ENCODE data around the gene ASPSCR1. TPM values are rescaled to one million over a fixed set of nuclear protein-coding genes. Genes with fewer than 3 reads are reported as not detected.

The ASPSCR1 gene
- total RNA-seq, 4 donors from 2014 or later, result 10.1 to 21.0 (median 17.1) TPM

DNA sequence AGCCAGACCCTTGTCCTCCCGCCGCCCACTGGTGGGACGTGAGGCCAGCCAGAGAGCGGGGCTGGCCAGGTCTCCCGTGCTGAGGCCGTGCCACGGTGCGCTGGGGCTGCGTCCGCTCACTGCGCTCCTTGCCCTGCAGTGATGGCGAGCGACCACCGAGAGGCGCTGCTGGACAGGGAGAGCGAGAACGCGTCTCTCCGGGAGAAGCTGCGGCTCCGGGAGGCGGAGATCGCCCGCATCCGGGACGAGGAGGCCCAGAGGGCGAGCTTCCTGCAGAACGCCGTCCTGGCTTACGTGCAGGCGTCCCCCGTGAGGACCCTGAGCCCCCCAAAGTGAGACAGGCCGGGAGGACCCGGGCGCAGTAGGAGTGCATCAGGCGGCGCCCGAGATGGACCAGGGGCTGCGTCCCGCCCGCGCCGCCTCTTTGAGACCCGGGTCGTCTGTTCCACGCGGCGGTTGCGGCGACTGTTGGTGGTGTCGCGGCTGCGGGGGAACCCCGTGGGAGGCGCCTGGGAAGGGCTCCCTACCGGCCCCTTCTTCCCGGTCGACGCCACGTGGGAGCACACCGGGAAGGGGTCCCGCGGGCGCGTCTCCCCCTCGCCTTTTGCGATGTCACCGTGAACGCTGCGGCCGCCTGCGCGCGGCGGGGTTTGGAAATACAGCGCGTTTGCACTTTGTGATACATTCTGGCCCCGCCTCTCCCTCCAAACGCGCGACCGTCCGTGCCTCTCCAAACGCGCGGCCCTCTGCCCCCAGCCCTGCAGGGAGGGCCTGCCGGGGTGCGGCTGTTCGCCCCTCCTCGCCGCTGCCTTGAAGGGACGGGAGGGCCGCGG, 53.3 kb downstream of the ASPSCR1 start:
- Histone ChIP-seq H3K4me1 (peaks cover 16 to 51% (median 21%) of the 10 kb centered on the region in 3 donors), H3K27me3 (peaks cover 0 to 7% (median 0%) of the 10 kb centered on the region in 4 donors), H3K27ac (peak overlapping the region; percentile 70 to 88 (median 79)), H3K4me3 (peak overlapping the region; percentile 47 to 71 (median 60)), H3K9me3 (no peaks in the 10 kb centered on the region), H3K36me3 (peaks cover 0 to 27% (median 0%) of the 10 kb centered on the region in 3 donors)
- intact Hi-C loops (cut with DNase I), result loop anchor here (2.0 kb wide), 1 partner anchor 122 kb away; no protein-coding TSS in a partner anchor
- WGBS, 2 donors, result 3% methylated on average over 23 of the region's 94 CpGs; no CpG with 5 or more reads in 1 of the 2 donors
- no peak for DNase-seq
- TF ChIP-seq POLR2A (IDR thresholded peaks at IDR 0.05) (no peak), CTCF (IDR thresholded peaks at IDR 0.05) (peak; percentile 94 to 99 (median 95))

GRCh38 chr17:82031303-82031884, 54.0 kb downstream of the ASPSCR1 start, which contains the start of gene RAC3:
Gene RAC3, plus strand, starts transcription at chr17:82031678. Its CDS starts 84 bp downstream, at chr17:82031762.
- H3K36me3 ChIP-seq, result peaks cover 0 to 33% (median 0%) of the 10 kb centered on the region in 3 donors
- intact Hi-C loops (cut with DNase I), result loop anchor here (2.0 kb wide), 1 partner anchor 121 kb away; no protein-coding TSS in a partner anchor
- H3K27ac ChIP-seq, result peak within 1 kb of the TSS; percentile 70 to 88 (median 79)
- H3K4me3 ChIP-seq, result peak within 1 kb of the TSS; percentile 47 to 71 (median 60)
- H3K9me3 ChIP-seq, result no peaks in the 10 kb centered on the region
- H3K4me1 ChIP-seq, result peaks cover 20 to 58% (median 28%) of the 10 kb centered on the region in 3 donors
- no peak for TF ChIP-seq POLR2A (IDR thresholded peaks at IDR 0.05)
- TF ChIP-seq CTCF (IDR thresholded peaks at IDR 0.05), result no peak
- whole genome bisulfite sequencing, 2 donors, result no CpG with 5 or more reads among the region's 96 CpGs
- peaks cover 0 to 7% (median 0%) of the 10 kb centered on the region in 4 donors for H3K27me3 ChIP-seq
- DNase-seq, result no peak

DNA sequence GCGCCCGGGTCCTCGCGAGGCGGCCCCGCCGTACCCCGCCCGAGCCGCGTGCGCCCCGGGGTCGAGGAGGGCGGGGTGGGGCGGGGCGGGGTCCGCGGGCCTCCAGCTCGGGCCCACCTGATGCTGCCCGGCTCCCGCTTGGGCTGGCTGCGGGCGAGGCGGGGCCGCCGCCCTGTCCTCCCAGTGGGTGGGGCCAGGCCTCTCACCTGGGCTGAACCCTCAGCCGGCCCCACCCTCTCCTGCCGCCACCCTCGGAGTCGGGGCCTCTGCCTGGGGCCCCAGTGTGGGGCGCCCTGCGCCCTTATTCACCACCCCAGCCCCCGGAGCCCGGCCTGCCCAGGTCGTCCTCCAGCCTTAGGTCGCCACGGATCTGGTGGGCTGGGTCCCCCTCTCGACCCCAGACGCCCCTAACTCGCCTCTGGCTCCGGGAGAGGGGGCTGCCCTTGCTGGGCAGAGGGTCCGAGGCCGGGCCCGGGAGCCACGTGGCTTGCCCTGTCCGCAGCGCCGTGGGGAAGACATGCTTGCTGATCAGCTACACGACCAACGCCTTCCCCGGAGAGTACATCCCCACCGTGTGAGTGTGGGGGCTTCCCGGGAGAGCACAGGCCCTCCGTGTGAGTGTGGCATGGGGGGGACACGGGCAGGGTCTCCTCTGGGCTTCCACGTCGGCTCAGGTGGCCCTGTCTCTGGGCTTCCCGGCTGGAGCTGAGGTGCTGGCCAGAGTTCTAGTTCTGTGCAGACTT, 54.6 kb downstream of the ASPSCR1 start:
- intact Hi-C loops (cut with DNase I), result loop anchor here (2.0 kb wide), 1 partner anchor 121 kb away; no protein-coding TSS in a partner anchor
- H3K4me1 ChIP-seq, result peaks cover 27 to 65% (median 33%) of the 10 kb centered on the region in 3 donors
- peaks cover 0 to 7% (median 0%) of the 10 kb centered on the region in 4 donors for H3K27me3 ChIP-seq
- H3K36me3 ChIP-seq, result peaks cover 0 to 30% (median 0%) of the 10 kb centered on the region in 3 donors
- WGBS, 2 donors, result 0% methylated on average over 7 of the region's 59 CpGs; no CpG with 5 or more reads in 1 of the 2 donors
- no peak for TF ChIP-seq CTCF (IDR thresholded peaks at IDR 0.05)
- TF ChIP-seq POLR2A (IDR thresholded peaks at IDR 0.05), result no peak
- H3K9me3 ChIP-seq, result no peaks in the 10 kb centered on the region
- H3K4me3 ChIP-seq, result peak overlapping the region; percentile 17 to 71 (median 60)
- peak overlapping the region in 2 of 4 donors; percentile 68 to 80 for H3K27ac ChIP-seq
- DNase-seq, result no peak

- Histone ChIP-seq H3K4me3 (no peak overlapping the region), H3K4me1 (peaks cover 31 to 75% (median 38%) of the 10 kb centered on the region in 3 donors), H3K27ac (no peak overlapping the region), H3K36me3 (peaks cover 0 to 20% (median 0%) of the 10 kb centered on the region in 3 donors), H3K27me3 (peaks cover 0 to 7% (median 0%) of the 10 kb centered on the region in 4 donors), H3K9me3 (no peaks in the 10 kb centered on the region)
- no peak for DNase-seq
- TF ChIP-seq POLR2A (IDR thresholded peaks at IDR 0.05) (no peak), CTCF (IDR thresholded peaks at IDR 0.05) (no peak)
- no CpG with 5 or more reads among the region's 38 CpGs for WGBS, 2 donors
- intact Hi-C loops (cut with DNase I), result no loop called here
Observed at GRCh38 chr17:82033359-82034085, 56.1 kb downstream of the ASPSCR1 start.

Data from esophagus squamous epithelium (tissue), 5 donors.